NOMO-1 treated with dmso at 0.1 percent for 144 hours (cell line): ENCODE data around the gene HOXA11.

ENCODE experiments used
- DNase-seq: peaks from one replicate; lab custom pipeline; 2025; ENCODE audit not compliant: unreplicated experiment; lab: John Stamatoyannopoulos, UW

HOXA11 gene

GRCh38 chr7:27207348-27207985 is 22.4 kb upstream of the HOXA11 start:
- DNase-seq = no peak

- no peak for DNase-seq
These were observed 20.6 kb upstream of the HOXA11 start for GRCh38 chr7:27205325-27206280.

GRCh38 chr7:27204851-27205322 is 19.9 kb upstream of the HOXA11 start:
- no peak for DNase-seq

- no peak for DNase-seq
These were observed 19.0 kb upstream of the HOXA11 start for GRCh38 chr7:27203964-27204594.

GRCh38 chr7:27203365-27203953 is 18.4 kb upstream of the HOXA11 start:
- no peak for DNase-seq

- DNase-seq = no peak
These were observed 17.8 kb upstream of the HOXA11 start for GRCh38 chr7:27202862-27203134.

- DNase-seq = no peak
These were observed 17.2 kb upstream of the HOXA11 start for GRCh38 chr7:27202018-27202861.

- no peak for DNase-seq
These were observed 16.6 kb upstream of the HOXA11 start for GRCh38 chr7:27201580-27202017.

- DNase-seq = peak; percentile 55
These were observed 15.9 kb upstream of the HOXA11 start for GRCh38 chr7:27200761-27201579.

GRCh38 chr7:27199849-27200760 is 15.1 kb upstream of the HOXA11 start, which contains the start of gene HOXA13:
HOXA13 (minus strand) TSS chr7:27200091; CDS start chr7:27200077, 14 bp downstream.
- peak; percentile 35 for DNase-seq

- no peak for DNase-seq
These were observed 14.1 kb upstream of the HOXA11 start for GRCh38 chr7:27198871-27199801.

GRCh38 chr7:27198138-27198841 is 13.3 kb upstream of the HOXA11 start:
- no peak for DNase-seq

GRCh38 chr7:27197137-27198042 is 12.4 kb upstream of the HOXA11 start:
- no peak for DNase-seq

GRCh38 chr7:27196287-27196767 is 11.3 kb upstream of the HOXA11 start:
- DNase-seq = peak; percentile 38

- DNase-seq = no peak
These were observed 9.8 kb upstream of the HOXA11 start for GRCh38 chr7:27194686-27195379.
